Transverse colon (tissue), 4 donors: ENCODE measurements around the gene MYD88.

ENCODE experiments used
- CTCF ChIP-seq, 5 experiments: fragments of 200-600 bp in 3 of 5; fragments of 450-650 bp in 2 of 5; sonication (generic) in 3 of 5; IDR thresholded peaks; 1 replicate in 2 of 5; 2 replicates in 3 of 5; pipeline ENCODE4 v1.5.1; 2016 to 2017; ENCODE audit warnings: antibody characterized with exemption in 5 of 5, inconsistent platforms in 3 of 5, mild to moderate bottlenecking in 2 of 5, moderate library complexity in 1 of 5
- EP300 ChIP-seq: sonication (generic); formaldehyde crosslinking; IDR thresholded peaks from one replicate; pipeline ENCODE4 v1.6.1; 2017; ENCODE audit warnings: antibody characterized with exemption, low read depth
- POLR2A ChIP-seq: fragments of 450-650 bp; IDR thresholded peaks from one replicate; pipeline ENCODE4 v1.6.1; 2016; ENCODE audit warnings: antibody characterized with exemption, mild to moderate bottlenecking, moderate library complexity
- POLR2AphosphoS5 ChIP-seq, 3 donors: sonication (generic); formaldehyde crosslinking; IDR thresholded peaks; one replicate each; pipeline ENCODE4 v1.6.1; 2016; ENCODE audit warnings: antibody characterized with exemption in 3 of 3

DNA sequence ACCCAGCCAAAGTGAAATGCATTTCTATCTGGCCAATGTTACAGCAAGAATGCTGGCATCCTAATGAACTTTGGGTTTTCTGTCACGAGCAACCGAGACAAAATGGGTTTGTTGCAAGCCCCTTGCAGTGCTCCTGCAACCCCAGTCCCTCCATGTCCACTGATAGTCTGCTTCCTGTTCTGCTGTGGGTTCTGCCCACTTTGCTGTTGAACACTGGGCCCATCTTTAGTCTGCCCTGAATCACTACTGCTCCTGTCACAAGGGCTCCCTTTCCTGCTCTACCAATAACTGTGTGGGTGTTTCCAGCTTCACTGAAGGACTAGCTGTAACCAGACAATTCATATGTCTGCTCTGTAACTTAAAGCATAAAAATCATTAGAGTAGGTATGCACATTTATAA, 14.1 kb downstream of the MYD88 start:
- no peak for TF ChIP-seq POLR2A
- TF ChIP-seq CTCF (IDR thresholded peaks at IDR 0.05): no peak
- TF ChIP-seq POLR2AphosphoS5 (IDR thresholded peaks at IDR 0.05): no peak
- TF ChIP-seq EP300: no peak
